Peyer's patch (tissue), 4 donors: ENCODE results near the gene TMEM131.

ENCODE experiments used
- CTCF ChIP-seq, 6 experiments: fragments of 450-650 bp in 4 of 6; fragments of 200-600 bp in 2 of 6; sonication (generic) in 1 of 6; IDR thresholded peaks; one replicate each; pipeline ENCODE4 v1.5.1; 2017 to 2019; ENCODE audit warnings: antibody characterized with exemption in 6 of 6, mild to moderate bottlenecking in 3 of 6, moderate library complexity in 1 of 6
- POLR2A ChIP-seq, 2 donors: fragments of 450-650 bp; IDR thresholded peaks; one replicate each; pipeline ENCODE4 v1.5.1; 2017; ENCODE audit warnings: antibody characterized with exemption in 2 of 2, mild to moderate bottlenecking in 2 of 2, moderate library complexity in 2 of 2

- TF ChIP-seq CTCF (IDR thresholded peaks at IDR 0.05): no peak
- no peak for TF ChIP-seq POLR2A (IDR thresholded peaks at IDR 0.05)
These were observed 2.1 kb upstream of the TMEM131 start for GRCh38 chr2:97997784-97998392.
